HG02884 (cell line): ENCODE results near the gene DENND2C.
"Not testable (repeated sequence)": the region's sequence is repeated elsewhere in the genome, so short reads cannot be mapped to it uniquely, and the experiment has no call there.

Experiments
- ATAC-seq: cut with Tn5 transposase; IDR thresholded peaks from one replicate; pipeline ENCODE4 v1.9.1; 2021; ENCODE audit warnings: mild to moderate bottlenecking, moderate library complexity; ENCODE audit not compliant: unreplicated experiment

DENND2C gene

DNA sequence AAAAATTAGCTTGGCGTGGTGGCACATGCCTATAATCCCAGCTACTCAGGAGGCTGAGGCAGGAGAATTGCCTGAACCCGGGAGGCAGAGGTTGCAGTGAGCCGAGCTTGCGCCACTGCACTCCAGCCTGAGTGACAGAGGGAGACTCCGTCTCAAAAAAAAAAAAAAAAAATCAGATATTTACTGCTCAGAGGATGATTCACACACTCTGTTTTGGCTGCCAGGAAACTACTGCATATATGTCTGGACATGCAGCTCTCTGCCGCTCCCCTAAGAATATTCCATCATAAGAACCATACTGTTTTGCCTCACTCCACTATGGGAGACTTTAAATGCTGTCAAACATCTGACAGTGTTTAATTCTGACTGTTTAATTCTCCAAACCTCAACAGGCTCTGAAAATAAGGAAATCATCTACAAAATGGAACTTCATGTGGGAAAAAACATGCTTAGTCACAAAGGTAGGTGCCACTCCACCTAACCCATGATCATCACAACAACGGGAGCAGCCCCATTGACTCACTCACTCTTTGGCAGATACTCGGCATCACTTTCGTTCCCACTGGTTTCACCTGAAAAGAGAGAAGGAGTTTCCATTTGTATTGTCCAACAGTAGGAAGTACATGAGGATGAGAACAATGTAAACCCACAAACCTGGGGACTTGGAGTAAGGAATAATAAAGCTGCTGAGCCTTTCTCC is 59.2 kb downstream of the DENND2C start:
- ATAC-seq, result no peak

DNA sequence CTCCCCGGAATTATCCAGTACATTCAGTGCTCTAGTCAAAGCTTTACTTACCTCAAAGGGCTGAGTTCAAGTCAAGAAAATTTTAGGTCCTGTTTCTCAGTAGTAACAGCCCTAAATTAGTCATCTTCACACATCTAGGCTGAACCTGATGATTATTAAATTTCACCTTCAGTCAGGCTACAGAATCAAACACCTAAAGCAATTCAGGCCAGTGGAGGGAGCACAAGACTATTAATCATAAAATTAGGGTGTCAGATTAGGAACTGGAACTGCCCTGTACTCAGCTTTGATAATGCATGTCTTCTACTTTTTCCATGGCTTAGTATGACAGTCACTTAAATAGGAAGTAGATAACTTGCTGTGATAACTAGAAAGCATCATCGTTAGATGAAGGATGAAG is 60.0 kb downstream of the DENND2C start:
- ATAC-seq, result no peak

- no peak for ATAC-seq
These were observed 60.8 kb downstream of the DENND2C start for GRCh38 chr1:114609026-114609425.

DNA sequence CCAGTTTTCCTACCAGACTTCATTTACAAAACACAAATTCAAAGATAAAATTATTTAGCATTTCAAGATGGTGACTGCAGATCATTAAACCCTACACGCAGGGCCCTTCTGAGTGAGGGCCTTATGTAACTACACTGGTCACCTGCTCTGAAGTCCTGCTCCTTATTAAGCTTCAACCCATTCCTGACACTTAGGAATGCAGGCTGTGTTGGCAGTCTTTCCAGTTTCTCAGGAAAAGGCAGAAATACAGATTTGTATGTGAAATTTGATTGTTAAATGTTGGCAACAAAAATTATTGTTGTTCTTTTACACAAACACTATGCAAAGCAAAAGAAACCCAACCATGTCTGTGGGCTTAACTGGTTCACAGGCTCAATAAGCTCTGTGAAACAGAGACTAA is 62.6 kb downstream of the DENND2C start:
- ATAC-seq, result no peak

- no peak for ATAC-seq
These were observed 71.9 kb downstream of the DENND2C start for GRCh38 chr1:114597949-114598348.

DNA sequence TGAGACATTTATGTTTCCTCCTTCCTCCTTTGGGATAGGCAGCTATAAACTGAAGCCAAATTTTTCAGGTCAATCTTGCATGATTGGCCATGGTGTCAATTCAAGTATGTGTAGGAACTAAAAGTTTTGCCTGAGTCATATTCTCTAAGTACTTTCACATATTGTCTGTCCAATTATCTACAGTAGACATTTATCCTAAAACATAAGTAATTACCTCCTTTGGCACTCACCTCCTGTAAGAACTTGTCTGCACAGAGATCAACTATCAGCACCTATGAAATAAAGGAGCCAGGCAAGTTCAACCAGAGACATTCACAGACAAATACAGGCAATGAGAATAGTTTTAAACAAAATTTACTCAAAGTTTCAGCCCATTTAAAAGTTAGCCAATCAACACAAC is 74.2 kb downstream of the DENND2C start:
- no peak for ATAC-seq

GRCh38 chr1:114594046-114594445 is 75.8 kb downstream of the DENND2C start:
- ATAC-seq, result no peak

DNA sequence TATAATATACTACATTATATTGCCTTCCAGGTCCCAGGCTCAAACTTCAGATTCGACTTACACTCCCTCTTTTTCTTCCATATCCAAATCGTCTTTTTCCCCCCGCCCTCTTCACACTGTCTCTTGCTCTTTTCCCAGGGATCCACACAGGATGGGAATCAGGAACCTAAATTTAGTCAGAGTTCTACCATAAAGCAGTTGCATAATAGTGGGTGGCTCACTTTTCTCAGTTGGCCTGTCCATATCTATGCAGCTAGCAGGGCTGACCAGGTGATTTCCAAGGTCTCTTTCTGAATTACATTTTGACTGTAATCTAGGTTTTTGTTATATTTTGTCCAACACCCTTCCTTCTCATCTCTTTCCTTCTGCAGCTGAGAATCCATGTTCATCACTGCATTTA is 80.7 kb downstream of the DENND2C start:
- no peak for ATAC-seq

DNA sequence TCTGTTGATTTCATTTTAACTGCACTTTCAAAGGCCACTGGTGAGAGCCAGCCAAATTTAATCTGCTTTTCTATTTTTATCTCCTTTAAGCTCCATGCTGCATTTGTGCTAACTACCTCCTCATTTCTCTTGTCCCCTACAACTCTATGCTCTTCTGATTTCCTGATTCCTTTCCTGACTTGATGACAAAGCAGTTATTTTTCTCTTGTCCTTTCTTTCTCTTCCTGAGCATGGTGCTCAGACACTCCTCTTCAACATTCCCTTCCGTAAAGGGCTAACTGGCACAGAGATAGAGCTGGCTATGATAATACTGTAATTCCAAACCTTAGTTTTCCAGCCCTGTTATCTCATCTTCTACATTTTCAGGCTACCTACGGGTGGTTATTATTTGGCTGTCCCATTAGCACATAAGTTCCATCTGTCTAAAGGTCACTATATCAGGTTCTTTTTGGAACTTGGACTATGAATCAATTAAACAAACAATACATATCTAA is 81.6 kb downstream of the DENND2C start:
- ATAC-seq, result no peak

DNA sequence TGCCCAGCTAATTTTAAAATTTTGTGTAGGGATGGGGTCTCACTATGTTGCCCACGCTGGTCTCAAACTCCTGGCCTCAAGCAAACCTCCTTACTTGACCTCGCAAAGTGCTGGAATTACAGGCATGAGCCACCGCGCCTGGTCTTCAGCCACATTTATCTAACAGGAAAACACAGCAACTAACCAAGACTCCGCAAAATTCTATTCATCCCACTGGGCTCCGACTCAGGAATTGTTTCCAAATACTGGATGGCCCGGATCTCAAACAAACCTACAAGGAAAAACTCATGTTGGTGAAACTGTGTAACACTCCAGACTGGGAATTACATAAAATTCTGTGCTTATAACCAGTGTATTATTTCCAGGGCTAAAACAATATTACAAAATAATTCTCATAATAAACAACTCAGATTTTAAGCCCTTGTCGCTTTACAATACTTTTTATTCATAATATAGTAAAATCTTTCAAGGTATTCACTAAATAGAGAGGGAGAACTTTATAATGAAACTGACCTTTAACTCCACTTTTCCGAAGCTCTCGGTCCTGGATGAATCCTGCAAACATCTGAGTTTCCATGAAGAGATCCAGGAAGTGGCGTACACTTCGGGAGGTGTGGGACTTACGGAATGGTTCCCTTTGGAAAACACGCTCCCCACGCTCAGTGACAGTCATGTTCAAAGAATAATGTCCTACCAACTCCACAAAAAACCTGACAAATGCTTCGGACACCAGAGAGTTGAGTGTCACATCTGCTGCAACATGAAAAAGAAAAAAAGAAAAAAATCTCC is 82.5 kb downstream of the DENND2C start:
- no peak for ATAC-seq

DNA sequence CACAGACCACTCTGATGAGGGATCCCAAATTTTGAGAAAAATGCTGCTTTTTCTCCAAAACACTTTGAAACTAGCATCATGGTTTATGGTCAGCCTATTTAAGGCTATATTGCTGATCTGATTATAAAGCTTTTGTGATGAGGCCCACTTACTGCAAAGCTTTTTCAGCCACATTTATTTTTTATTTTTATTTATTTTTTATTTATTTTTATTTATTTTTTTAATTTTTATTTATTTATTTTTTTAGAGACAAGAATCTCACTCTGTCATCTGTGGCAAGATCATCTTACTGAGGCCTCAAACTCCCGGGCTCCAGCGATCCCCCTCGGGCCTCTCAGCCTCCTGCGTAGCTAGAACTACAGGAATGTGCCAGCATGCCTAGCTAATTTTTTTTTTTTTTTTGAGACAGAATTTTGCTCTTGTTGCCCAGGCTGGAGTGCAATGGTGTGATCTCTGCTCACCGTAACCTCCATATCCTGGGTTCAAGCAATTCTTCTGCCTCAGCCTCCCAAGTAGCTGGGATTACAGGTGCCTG is 83.3 kb downstream of the DENND2C start:
- no peak for ATAC-seq

DNA sequence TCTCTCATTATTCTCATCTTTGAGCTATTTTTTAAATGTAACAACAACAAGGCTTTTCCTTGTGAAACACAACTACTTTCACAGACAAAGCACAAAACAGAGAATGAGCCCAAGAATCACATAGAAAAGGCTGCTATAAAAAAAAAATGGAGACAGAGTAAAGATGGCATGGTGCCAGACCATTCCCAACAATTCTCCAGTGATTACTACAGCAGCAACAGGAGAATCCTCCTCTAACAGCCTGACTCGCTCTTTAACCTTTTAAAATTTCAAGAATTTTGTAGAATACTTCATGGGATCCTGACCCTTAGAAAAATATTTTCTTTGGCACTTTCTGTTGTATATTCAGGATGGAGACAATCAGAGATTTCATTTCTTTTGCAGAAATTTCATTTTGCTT is 84.6 kb downstream of the DENND2C start:
- no peak for ATAC-seq

DNA sequence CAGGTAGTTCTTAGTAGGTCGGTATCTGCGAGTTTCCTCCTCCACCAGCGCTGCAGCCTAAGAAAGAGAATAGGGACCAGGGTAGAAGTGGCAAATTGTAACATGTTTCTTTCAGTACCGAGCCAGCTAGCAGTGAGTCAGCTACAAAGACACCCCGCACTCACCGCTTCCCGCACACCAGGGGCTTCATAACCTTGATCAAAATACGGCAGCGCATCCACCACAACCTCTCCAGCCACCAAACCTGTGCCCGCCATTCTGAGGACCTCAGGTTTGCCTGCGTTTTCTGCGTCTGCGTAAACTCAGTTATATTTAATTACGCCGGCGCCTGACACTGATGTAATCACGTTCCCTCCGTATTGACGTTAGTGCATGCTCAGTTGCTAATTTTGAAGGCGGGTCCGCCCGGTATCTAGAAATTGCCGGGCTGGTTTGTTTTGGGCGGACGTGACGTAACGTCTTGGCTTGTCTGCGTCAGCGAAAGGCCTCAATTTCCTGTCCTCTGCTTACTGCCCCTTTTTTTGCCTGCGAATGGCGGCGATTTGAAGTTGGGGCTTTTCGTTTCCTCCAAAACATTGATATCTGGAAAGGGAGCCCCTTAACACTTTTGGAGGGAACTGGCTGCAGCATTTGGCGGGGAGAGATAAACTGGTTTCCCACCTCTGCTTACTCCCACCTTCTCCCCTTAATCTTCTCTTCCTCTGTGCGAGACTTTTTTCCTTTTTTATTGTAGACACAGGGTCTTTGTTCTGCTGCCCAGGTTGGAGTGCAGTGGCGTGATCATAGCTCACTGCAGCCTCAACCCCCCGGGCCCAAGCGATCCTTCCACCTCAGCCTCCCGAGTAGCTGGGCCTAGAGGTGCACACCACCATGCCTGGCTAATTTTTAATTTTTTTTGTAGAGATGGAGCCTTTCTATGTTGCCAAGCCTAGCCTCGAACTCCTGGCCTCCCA is 88.2 kb downstream of the DENND2C start, which contains the start of gene BCAS2:
Gene BCAS2, minus strand, starts transcription at position 281 of the 953 bp plus-strand sequence. Its CDS starts 24 bp downstream, at position 257.
- ATAC-seq, result peak; percentile 99

- ATAC-seq, result no peak
These were observed 95.5 kb downstream of the DENND2C start for GRCh38 chr1:114574365-114574764.

GRCh38 chr1:114564141-114564540 is 105.7 kb downstream of the DENND2C start:
- ATAC-seq, result no peak

DNA sequence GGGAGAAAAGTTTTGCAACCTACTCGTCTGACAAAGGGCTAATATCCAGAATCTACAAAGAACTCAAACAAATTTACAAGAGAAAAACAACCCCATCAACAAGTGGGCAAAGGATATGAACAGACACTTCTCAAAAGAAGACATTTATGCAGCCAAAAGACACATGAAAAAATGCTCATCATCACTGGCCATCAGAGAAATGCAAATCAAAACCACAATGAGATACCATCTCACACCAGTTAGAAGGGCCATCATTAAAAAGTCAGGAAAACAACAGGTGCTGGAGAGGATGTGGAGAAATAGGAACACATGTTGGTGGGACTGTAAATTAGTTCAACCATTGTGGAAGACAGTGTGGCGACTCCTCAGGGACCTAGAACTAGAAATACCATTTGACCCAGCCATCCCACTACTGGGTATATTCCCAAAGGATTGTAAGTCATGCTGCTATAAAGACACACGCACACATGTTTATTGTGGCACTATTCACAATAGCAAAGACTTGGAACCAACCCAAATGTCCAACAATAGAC is 106.8 kb downstream of the DENND2C start:
- ATAC-seq, result not testable (repeated sequence)

GRCh38 chr1:114561333-114561732 is 108.5 kb downstream of the DENND2C start:
- no peak for ATAC-seq

DNA sequence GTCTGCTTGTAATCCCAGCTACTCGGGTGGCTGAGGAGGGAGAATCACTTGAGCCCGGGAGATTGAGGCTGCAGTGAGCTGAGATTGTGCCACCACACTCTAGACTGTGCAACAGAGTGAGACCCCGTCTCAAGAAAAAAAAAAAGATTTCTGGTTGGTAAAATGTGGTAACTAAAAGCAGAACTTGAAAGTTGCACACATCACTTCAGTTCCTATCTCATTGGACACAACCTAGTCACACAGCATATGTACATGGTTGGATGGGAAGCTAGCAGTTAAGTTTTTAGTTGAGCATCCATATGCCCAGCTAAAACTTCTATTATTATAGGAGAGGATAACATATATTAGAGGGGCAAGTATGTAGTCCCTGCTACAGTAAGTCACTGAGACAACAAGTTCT is 110.5 kb downstream of the DENND2C start:
- peak; percentile 61 for ATAC-seq

DNA sequence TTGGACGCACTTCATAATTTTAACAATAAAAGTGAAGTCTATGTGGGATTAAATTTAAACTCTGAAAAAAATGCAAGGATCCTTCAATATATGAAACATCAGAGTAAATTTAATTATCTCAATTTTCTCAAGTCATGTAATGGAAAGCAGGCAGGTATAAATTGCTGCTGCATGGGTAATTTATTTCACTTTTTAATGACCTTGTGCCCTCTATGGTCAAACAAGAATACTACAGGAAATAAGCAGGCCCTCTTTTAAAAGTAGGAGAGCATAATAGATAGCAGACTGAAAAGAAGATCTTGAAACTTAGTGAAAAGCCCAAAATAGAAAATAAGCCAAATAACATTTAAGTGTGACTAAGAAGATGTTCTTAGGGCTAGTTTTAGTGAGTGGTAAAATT is 111.3 kb downstream of the DENND2C start:
- ATAC-seq, result no peak

DNA sequence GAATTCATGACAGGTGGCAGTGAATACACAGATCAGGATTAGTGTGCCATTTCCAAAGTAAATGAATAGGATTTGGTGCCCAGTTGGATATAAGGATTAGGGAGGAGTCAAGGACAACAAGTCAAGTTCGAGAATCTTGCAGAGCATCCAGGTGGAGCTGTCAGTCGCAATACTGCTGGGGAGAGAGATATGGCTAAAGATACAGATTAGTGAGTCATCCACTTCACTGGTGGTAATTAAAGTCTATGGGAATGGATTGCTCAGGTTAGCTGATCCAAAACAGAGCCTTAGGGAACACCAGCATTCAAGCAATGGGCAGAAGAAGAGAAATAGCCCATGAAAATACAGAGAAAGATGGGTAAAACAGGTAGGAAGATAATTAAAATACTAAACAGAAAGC is 115.3 kb downstream of the DENND2C start:
- ATAC-seq, result no peak
